Loucy (cell line): ENCODE data around the gene SND1.

Source experiments
- H2AFZ ChIP-seq: fragments of 200-600 bp; sonication (generic); 2 replicates; pipeline ENCODE4 v1.6.0; 2016; ENCODE audit warnings: antibody characterized with exemption, mild to moderate bottlenecking, low read length, moderate library complexity
- H3F3A ChIP-seq: fragments of 200-600 bp; 2 replicates; pipeline ENCODE4 v1.6.0; 2016; ENCODE audit warnings: antibody characterized with exemption, low read depth, mild to moderate bottlenecking
- H3K27me3 ChIP-seq: fragments of 200-600 bp; sonication (generic); 2 replicates; pipeline ENCODE4 v1.6.1; 2014; ENCODE audit warnings: low read length, mild to moderate bottlenecking; ENCODE audit not compliant: insufficient read depth, poor library complexity, severe bottlenecking
- H3K36me3 ChIP-seq: fragments of 200-600 bp; sonication (generic); 2 replicates; pipeline ENCODE4 v1.6.1; 2016; ENCODE audit warnings: low read length; ENCODE audit not compliant: insufficient read depth
- H3K4me1 ChIP-seq: fragments of 200-600 bp; sonication (generic); 2 replicates; pipeline ENCODE4 v1.5.1; 2014; ENCODE audit warnings: low read length, mild to moderate bottlenecking; ENCODE audit not compliant: insufficient read depth, poor library complexity, severe bottlenecking
- H3K4me2 ChIP-seq: fragments of 200-600 bp; sonication (generic); 2 replicates; pipeline ENCODE4 v1.6.0; 2014; ENCODE audit warnings: antibody characterized with exemption, low read length, low read depth, mild to moderate bottlenecking; ENCODE audit not compliant: poor library complexity, severe bottlenecking
- H3K4me3 ChIP-seq: fragments of 200-600 bp; sonication (generic); 2 replicates; pipeline ENCODE4 v1.5.1; 2014; ENCODE audit warnings: low read length, mild to moderate bottlenecking, mixed read lengths; ENCODE audit not compliant: poor library complexity, severe bottlenecking
- H3K79me2 ChIP-seq: fragments of 200-600 bp; sonication (generic); 2 replicates; pipeline ENCODE4 v1.6.1; 2014; ENCODE audit warnings: low read length; ENCODE audit not compliant: insufficient read depth
- H3K9ac ChIP-seq: fragments of 200-600 bp; sonication (generic); 2 replicates; pipeline ENCODE4 v1.6.0; 2014; ENCODE audit warnings: mild to moderate bottlenecking, low read depth, low read length, moderate library complexity; ENCODE audit not compliant: poor library complexity, severe bottlenecking
- H3K9me2 ChIP-seq: fragments of 200-600 bp; sonication (generic); replicated peaks from 2 replicates; pipeline ENCODE4 v1.6.1; 2016; ENCODE audit warnings: low read depth, low read length, mixed read lengths
- H3K9me3 ChIP-seq: fragments of 200-600 bp; sonication (generic); 2 replicates; pipeline ENCODE4 v1.6.1; 2014; ENCODE audit warnings: mild to moderate bottlenecking, antibody characterized with exemption, low read length, low read depth; ENCODE audit not compliant: insufficient read depth
- H4K20me1 ChIP-seq: fragments of 200-600 bp; sonication (generic); 2 replicates; pipeline ENCODE4 v1.6.0; 2014; ENCODE audit warnings: antibody characterized with exemption, low read length, mild to moderate bottlenecking; ENCODE audit not compliant: insufficient read depth, poor library complexity, severe bottlenecking
- CTCF ChIP-seq: fragments of 200-600 bp; sonication (generic); conservative IDR thresholded peaks from 2 replicates; pipeline ENCODE4 v1.5.1; 2014; ENCODE audit warnings: mild to moderate bottlenecking, antibody characterized with exemption, low read length
- EZH2phosphoT487 ChIP-seq: fragments of 200-600 bp; IDR thresholded peaks from 2 replicates; pipeline ENCODE4 v1.6.1; 2018; ENCODE audit warnings: antibody characterized with exemption, mild to moderate bottlenecking, moderate library complexity, borderline replicate concordance

The SND1 gene

GRCh38 chr7:127899411-127899810, 247.4 kb downstream of the SND1 start:
- H3K9me2 ChIP-seq, result no peaks in the 10 kb centered on the region
- H3K79me2 ChIP-seq, result peaks cover 14% of the 10 kb centered on the region; the same call in 1 of the 2 replicates
- peaks cover 8% of the 10 kb centered on the region; the same call in 1 of the 2 replicates for H3K36me3 ChIP-seq
- H3K27me3 ChIP-seq, result no peaks in the 10 kb centered on the region
- H4K20me1 ChIP-seq, result no peaks in the 10 kb centered on the region
- H3K4me1 ChIP-seq, result peaks cover 28% of the 10 kb centered on the region
- no peak overlapping the region for H3K4me3 ChIP-seq
- no peak overlapping the region for H2AFZ ChIP-seq
- no peaks in the 10 kb centered on the region for H3F3A ChIP-seq
- no peak overlapping the region for H3K9ac ChIP-seq
- TF ChIP-seq EZH2phosphoT487, result no peak
- no peak for TF ChIP-seq CTCF
- no peak overlapping the region for H3K4me2 ChIP-seq
- H3K9me3 ChIP-seq, result no peaks in the 10 kb centered on the region

DNA sequence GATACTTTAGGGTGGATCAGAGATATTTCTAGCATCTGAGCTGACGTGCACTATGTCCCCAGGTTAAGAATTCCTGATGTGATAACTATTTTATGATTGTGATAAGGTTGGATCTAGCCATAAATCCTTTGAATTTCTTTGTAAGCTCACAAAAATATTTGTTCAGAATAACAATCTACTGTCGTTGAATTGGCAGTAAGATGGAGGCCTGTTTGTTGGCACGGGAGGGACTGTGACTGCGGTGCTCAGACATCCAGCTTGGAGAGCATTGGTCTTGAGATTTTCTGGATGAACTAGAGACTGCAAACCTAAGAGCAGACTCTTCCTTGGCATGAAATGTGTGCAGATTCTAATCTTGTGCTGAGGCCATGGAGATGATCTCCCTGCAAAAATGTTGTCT, 248.1 kb downstream of the SND1 start:
- Histone ChIP-seq H3K36me3 (peaks cover 13% of the 10 kb centered on the region; the same call in 1 of the 2 replicates), H2AFZ (no peak overlapping the region), H3F3A (no peaks in the 10 kb centered on the region), H4K20me1 (no peaks in the 10 kb centered on the region), H3K9me3 (no peaks in the 10 kb centered on the region), H3K4me3 (no peak overlapping the region), H3K9me2 (no peaks in the 10 kb centered on the region), H3K4me1 (peaks cover 28% of the 10 kb centered on the region), H3K9ac (no peak overlapping the region), H3K27me3 (no peaks in the 10 kb centered on the region), H3K4me2 (no peak overlapping the region), H3K79me2 (peaks cover 14% of the 10 kb centered on the region; the same call in 1 of the 2 replicates)
- TF ChIP-seq EZH2phosphoT487, result no peak
- TF ChIP-seq CTCF, result no peak

DNA sequence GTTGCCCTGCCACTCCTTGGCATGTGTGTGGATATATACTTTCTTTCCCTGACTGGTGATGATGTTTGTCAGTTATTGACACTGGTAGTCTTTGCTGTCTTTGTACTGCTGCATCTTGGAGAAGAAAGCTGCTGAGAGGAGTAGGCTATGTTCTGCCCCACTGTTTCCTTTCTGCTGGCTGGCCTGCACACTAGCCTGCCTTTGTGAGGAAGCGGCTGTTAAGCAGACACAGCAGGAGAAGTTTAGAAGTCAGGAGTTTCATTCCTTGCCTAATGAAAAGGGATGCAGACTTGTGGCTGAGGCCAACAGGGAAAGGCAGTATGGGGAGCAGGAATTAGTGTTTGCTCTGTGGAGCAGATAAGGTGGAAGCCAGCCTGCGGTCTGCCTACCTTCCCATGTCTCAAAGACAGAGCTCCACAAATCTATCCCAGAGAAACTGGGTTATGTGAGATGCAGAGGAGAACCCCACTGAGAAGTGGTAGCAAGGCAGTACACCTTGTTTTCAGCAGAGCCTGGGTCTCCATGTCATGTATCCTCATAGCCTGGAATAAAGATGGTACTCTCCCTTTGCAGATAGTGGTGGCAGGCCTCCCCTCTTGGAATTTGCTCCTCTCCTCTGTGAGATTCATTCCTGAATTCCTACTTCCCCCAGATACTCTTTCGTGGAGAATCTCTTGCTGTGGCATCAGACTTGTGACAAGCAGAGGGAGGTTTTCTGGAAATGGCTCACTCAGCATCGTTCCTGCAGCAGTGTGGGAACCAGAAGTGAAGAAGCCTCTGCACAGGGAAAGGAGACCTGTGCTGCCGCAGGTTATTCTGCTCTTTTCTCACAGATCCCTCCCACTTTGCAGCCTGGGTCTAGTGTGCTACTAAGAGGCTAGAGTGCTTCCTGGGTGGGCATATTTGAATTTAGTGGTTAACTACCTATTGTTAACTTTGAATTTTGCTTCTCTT, 249.0 kb downstream of the SND1 start:
- H3K9me3 ChIP-seq, result no peaks in the 10 kb centered on the region
- H2AFZ ChIP-seq, result no peak overlapping the region
- H3K79me2 ChIP-seq, result peaks cover 14% of the 10 kb centered on the region; the same call in 1 of the 2 replicates
- H3K4me2 ChIP-seq, result no peak overlapping the region
- no peaks in the 10 kb centered on the region for H4K20me1 ChIP-seq
- no peaks in the 10 kb centered on the region for H3K27me3 ChIP-seq
- H3K36me3 ChIP-seq, result peaks cover 14% of the 10 kb centered on the region; the same call in 1 of the 2 replicates
- H3F3A ChIP-seq, result no peaks in the 10 kb centered on the region
- H3K9me2 ChIP-seq, result no peaks in the 10 kb centered on the region
- H3K4me1 ChIP-seq, result peaks cover 36% of the 10 kb centered on the region
- peak overlapping the region; percentile 8 for H3K9ac ChIP-seq
- no peak for TF ChIP-seq EZH2phosphoT487
- no peak for TF ChIP-seq CTCF
- no peak overlapping the region for H3K4me3 ChIP-seq
